ENCODE data around the gene PARD3.

The PARD3 gene

DNA sequence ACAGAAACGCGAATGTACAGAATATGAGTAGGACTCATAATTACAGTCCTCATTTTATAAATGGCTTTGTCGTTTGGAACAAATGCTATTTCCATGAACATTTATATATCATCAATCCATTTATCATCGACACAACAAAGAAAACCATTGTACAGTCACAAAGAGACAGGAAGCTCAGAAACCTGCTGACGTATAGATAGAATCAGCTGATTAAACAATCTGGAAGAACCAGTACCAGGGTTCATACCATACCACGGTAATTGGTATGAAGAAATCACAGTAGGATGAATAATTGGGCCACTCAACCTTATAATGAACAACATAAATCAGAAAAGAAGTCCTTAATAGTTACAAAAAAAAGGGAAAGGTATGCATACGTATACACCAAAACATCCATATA lies 295.0 kb downstream of the PARD3 start:
- H3K4me1 Mint-ChIP-seq = no peaks in the 10 kb centered on the region
- H3K27ac Mint-ChIP-seq = no peak overlapping the region
- H3K9me3 Mint-ChIP-seq = peaks cover 3% of the 10 kb centered on the region
- ATAC-seq = no peak
- H3K36me3 Mint-ChIP-seq = no peaks in the 10 kb centered on the region
- DNase-seq (ENCODE audit: low spot score in 2 of 2) = no peak
- H3K4me3 Mint-ChIP-seq = no peak overlapping the region

GRCh38 chr10:34514290-34514689 lies 300.8 kb downstream of the PARD3 start:
- H3K36me3 Mint-ChIP-seq = no peaks in the 10 kb centered on the region
- DNase-seq (ENCODE audit: low spot score in 2 of 2) (no peak), ATAC-seq (no peak)
- H3K9me3 Mint-ChIP-seq = no peaks in the 10 kb centered on the region
- no peak overlapping the region for H3K4me3 Mint-ChIP-seq
- H3K4me1 Mint-ChIP-seq = no peaks in the 10 kb centered on the region
- H3K27ac Mint-ChIP-seq = no peak overlapping the region

DNA sequence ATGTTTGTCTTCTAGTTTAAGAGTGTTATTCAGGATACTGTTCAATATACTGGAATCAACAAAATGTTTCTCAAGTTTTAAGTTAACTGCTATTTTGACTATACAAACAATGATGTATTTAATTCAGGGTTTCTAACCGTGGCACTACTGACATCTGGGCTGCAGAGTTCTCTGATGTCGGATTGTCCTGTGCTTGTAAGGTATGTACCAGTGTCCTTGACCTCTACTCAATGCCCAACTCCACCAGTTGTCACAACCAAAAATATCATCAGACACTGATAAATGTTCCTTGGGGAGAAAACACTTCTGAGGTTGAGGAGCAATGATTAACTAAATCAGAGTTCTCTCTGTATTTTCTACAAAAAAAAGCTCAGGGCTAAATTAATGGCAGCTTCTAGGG lies 301.5 kb downstream of the PARD3 start:
- Mint-ChIP-seq H3K4me1 (no peaks in the 10 kb centered on the region), H3K27ac (no peak overlapping the region), H3K36me3 (no peaks in the 10 kb centered on the region), H3K9me3 (no peaks in the 10 kb centered on the region), H3K4me3 (no peak overlapping the region)
- ATAC-seq (no peak), DNase-seq (ENCODE audit: low spot score in 2 of 2) (no peak)

DNA sequence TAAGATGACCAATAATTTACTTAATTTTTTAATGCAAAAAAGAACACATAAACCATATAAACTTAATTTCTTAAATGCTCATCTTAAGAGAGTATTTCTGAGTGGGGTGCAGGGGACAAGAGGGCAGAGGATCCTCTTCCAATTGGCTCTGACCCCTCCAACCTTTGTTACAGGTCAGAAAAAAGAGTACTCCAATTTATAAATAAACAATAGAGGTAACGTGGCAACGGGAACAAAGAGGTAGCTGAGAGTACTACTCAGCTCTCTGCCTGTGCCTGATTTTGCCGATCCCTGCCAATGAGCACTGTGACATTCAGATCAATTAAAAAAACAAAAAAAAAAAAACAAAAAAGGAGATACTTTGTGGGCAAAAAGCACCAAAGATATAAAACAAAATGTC lies 307.9 kb downstream of the PARD3 start:
- no peaks in the 10 kb centered on the region for H3K4me1 Mint-ChIP-seq
- no peak for ATAC-seq

DNA sequence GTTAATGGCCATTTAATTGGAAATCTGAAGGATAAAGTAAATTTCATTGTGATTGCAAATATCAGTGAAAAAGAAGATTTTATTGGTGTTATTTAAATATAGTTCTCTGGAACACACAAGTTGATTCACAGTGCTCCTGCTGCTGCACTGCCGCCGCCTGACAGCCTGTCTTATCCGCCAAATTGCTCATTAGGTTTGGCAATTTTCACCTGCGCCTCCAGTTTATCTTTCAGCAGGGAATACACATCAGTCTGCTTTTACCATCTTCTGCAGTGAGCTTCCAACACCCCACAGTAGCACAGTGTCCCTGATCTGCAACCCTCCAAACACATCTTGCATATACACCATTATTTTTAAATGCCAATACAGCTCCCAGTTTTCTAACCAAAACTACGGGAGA lies 308.3 kb downstream of the PARD3 start:
- Mint-ChIP-seq H3K4me3 (no peak overlapping the region), H3K27ac (no peak overlapping the region), H3K9me3 (no peaks in the 10 kb centered on the region), H3K36me3 (no peaks in the 10 kb centered on the region), H3K4me1 (no peaks in the 10 kb centered on the region)
- ATAC-seq = no peak
- no peak for DNase-seq (ENCODE audit: low spot score in 2 of 2)

More for the DNA sequence above, 307.9 kb downstream of the PARD3 start:
- DNase-seq (ENCODE audit: low spot score in 2 of 2) = no peak
- Mint-ChIP-seq H3K9me3 (no peaks in the 10 kb centered on the region), H3K27ac (no peak overlapping the region), H3K36me3 (no peaks in the 10 kb centered on the region), H3K4me3 (no peak overlapping the region)

DNA sequence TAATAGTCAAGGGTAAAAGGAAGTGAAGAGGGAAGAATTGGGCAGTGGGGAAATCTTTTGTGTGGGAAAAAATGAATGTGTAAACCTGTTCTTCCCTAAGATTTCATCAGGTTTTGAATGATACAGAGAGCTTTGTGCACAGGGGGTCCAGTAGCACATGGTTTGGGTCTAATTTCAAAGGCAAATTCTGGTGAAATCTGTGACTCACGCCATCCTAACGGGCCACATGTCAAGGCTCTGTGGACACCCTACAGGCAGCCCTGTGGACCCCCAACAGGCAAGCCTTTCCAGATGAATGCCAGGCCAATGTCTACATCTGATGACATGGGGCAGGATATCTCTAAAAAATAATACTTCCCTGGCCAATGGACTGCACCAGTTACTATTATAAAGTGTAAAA lies 309.8 kb downstream of the PARD3 start:
- no peak for ATAC-seq

DNA sequence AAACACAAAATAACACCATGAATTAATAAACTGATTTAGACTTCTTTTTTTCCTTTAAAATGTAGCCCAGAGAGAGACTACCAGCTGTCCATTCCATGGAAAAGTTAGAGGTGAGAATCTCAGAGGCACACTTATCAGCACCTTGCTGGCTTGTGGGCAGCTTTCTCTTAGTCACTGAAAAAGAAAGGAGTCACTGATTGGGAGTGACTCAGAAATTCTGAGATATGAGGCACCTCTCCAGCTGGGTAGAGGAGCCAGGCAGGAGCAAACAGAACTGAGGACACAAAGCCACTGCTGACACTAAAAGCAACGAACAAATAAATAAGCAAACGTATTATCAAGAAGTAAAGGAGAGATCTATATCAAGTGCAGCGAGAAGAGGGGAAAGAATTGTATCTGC lies 310.6 kb downstream of the PARD3 start:
- Mint-ChIP-seq H3K36me3 (no peaks in the 10 kb centered on the region), H3K4me1 (no peaks in the 10 kb centered on the region), H3K27ac (no peak overlapping the region), H3K4me3 (no peak overlapping the region), H3K9me3 (no peaks in the 10 kb centered on the region)
- DNase-seq (ENCODE audit: low spot score in 2 of 2) (no peak), ATAC-seq (no peak)

More for the DNA sequence above, 309.8 kb downstream of the PARD3 start:
- H3K4me3 Mint-ChIP-seq = no peak overlapping the region
- H3K27ac Mint-ChIP-seq = no peak overlapping the region
- H3K4me1 Mint-ChIP-seq = no peaks in the 10 kb centered on the region
- no peaks in the 10 kb centered on the region for H3K9me3 Mint-ChIP-seq
- no peak for DNase-seq (ENCODE audit: low spot score in 2 of 2)
- no peaks in the 10 kb centered on the region for H3K36me3 Mint-ChIP-seq

DNA sequence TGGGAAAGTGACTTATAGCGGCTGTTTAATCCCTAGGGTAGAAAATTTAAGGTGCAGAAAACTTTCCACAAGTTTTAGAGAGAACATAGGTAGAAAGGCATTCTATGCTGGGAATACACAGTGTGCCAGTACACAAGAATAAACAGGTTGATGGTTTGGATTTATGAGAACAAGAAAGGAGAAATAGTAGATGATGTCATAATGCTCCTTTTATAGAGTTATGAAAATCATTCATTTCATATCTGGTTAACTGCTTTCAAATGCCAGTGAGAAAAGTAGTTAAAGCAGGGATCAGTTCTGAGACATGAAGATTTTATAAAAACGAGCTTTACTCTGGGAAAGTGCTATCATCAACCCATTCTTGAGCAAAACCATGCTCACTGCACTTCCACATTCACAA lies 311.4 kb downstream of the PARD3 start:
- Mint-ChIP-seq H3K9me3 (no peaks in the 10 kb centered on the region), H3K36me3 (no peaks in the 10 kb centered on the region), H3K27ac (no peak overlapping the region), H3K4me1 (no peaks in the 10 kb centered on the region), H3K4me3 (no peak overlapping the region)
- DNase-seq (ENCODE audit: low spot score in 2 of 2) (no peak), ATAC-seq (no peak)

GRCh38 chr10:34499612-34500279 lies 315.4 kb downstream of the PARD3 start:
- H3K4me1 Mint-ChIP-seq = no peaks in the 10 kb centered on the region
- DNase-seq (ENCODE audit: low spot score in 2 of 2) = no peak
- no peaks in the 10 kb centered on the region for H3K36me3 Mint-ChIP-seq
- ATAC-seq = no peak
- H3K4me3 Mint-ChIP-seq = no peak overlapping the region
- H3K9me3 Mint-ChIP-seq = no peaks in the 10 kb centered on the region
- H3K27ac Mint-ChIP-seq = no peak overlapping the region

DNA sequence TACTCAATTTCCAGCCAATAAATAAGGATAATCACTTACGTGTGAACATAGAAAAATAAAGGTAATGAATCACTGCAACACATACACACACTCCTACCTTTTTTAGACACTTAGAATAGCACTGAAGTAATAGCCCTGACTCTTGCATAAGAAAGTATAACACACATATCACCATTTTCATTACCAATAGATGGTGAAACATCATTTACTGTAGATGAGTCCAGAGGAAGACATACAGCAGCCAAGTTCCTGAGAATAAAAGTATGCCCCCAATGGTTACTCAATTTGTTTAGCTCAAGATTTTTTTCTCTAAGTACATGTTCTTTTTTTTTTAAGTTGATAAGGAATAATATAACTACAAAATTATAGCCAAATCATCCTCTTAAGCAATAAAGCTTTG lies 316.3 kb downstream of the PARD3 start:
- ATAC-seq (no peak), DNase-seq (ENCODE audit: low spot score in 2 of 2) (no peak)
- no peaks in the 10 kb centered on the region for H3K4me1 Mint-ChIP-seq
- no peaks in the 10 kb centered on the region for H3K36me3 Mint-ChIP-seq
- H3K9me3 Mint-ChIP-seq = peaks cover 3% of the 10 kb centered on the region
- no peak overlapping the region for H3K27ac Mint-ChIP-seq
- no peak overlapping the region for H3K4me3 Mint-ChIP-seq

- Mint-ChIP-seq H3K36me3 (no peaks in the 10 kb centered on the region), H3K4me1 (no peaks in the 10 kb centered on the region), H3K27ac (no peak overlapping the region), H3K9me3 (peaks cover 3% of the 10 kb centered on the region), H3K4me3 (no peak overlapping the region)
- ATAC-seq = no peak
- DNase-seq (ENCODE audit: low spot score in 2 of 2) = no peak
Measured at GRCh38 chr10:34495938-34496337, 319.2 kb downstream of the PARD3 start.

GRCh38 chr10:34494012-34494411 lies 321.1 kb downstream of the PARD3 start:
- H3K36me3 Mint-ChIP-seq = no peaks in the 10 kb centered on the region
- no peak for ATAC-seq
- H3K9me3 Mint-ChIP-seq = peaks cover 3% of the 10 kb centered on the region
- no peak overlapping the region for H3K4me3 Mint-ChIP-seq
- H3K27ac Mint-ChIP-seq = no peak overlapping the region
- H3K4me1 Mint-ChIP-seq = no peaks in the 10 kb centered on the region
- DNase-seq (ENCODE audit: low spot score in 2 of 2) = no peak

- no peak for ATAC-seq
Measured at GRCh38 chr10:34492081-34492480, 323.0 kb downstream of the PARD3 start.

GRCh38 chr10:34491678-34492077 lies 323.4 kb downstream of the PARD3 start:
- Mint-ChIP-seq H3K4me1 (no peaks in the 10 kb centered on the region), H3K27ac (no peak overlapping the region)
- DNase-seq (ENCODE audit: low spot score in 2 of 2) = no peak

More at GRCh38 chr10:34492081-34492480, 323.0 kb downstream of the PARD3 start:
- no peak overlapping the region for H3K4me3 Mint-ChIP-seq
- DNase-seq (ENCODE audit: low spot score in 2 of 2) = no peak
- no peaks in the 10 kb centered on the region for H3K4me1 Mint-ChIP-seq
- no peaks in the 10 kb centered on the region for H3K36me3 Mint-ChIP-seq
- peaks cover 3% of the 10 kb centered on the region for H3K9me3 Mint-ChIP-seq
- no peak overlapping the region for H3K27ac Mint-ChIP-seq

DNA sequence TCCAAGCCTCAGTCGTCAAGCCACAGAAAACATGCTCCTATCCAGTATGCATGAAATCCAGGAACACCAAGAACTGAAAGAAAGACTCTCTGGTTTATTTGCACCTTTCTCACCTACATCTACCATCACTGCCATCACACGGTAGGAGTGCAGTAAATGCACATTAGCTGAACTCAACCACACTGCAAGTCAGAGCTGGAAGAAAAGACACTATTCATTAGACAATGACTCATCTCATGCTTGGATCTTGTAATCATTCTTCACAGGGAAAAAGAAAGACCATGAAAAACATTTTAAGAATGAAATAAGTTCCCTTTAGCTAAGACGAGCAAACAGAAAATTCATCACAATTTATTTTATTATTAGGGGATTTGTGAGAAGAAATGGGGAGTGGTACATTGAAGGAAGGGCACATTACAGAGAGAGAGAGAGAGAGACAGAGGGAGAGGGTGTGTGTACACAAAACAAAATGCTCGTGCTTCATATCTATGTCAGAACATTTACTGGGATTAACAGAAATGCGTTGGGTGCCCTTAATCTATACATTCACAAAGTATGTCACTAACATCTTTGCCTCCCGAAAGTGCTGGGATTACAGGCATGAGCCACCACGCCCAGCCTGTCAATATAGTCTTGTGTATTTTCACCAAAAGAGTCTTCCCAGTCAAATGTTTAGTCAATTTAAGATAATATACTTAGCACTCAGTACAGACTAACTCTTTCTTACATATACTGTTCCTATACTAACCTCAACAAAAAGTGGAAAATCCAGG lies 324.9 kb downstream of the PARD3 start:
- H3K4me3 Mint-ChIP-seq = no peak overlapping the region
- peaks cover 3% of the 10 kb centered on the region for H3K9me3 Mint-ChIP-seq
- DNase-seq (ENCODE audit: low spot score in 2 of 2) (no peak), ATAC-seq (no peak)
- H3K4me1 Mint-ChIP-seq = no peaks in the 10 kb centered on the region
- H3K27ac Mint-ChIP-seq = no peak overlapping the region
- no peaks in the 10 kb centered on the region for H3K36me3 Mint-ChIP-seq

More at GRCh38 chr10:34491678-34492077, 323.4 kb downstream of the PARD3 start:
- no peak for ATAC-seq
- Mint-ChIP-seq H3K36me3 (no peaks in the 10 kb centered on the region), H3K9me3 (peaks cover 3% of the 10 kb centered on the region), H3K4me3 (no peak overlapping the region)

- Mint-ChIP-seq H3K9me3 (peaks cover 3% of the 10 kb centered on the region), H3K4me1 (no peaks in the 10 kb centered on the region), H3K36me3 (no peaks in the 10 kb centered on the region), H3K27ac (no peak overlapping the region), H3K4me3 (no peak overlapping the region)
- DNase-seq (ENCODE audit: low spot score in 2 of 2) (no peak), ATAC-seq (no peak)
Measured at GRCh38 chr10:34489411-34489810, 325.7 kb downstream of the PARD3 start.

Measured in stimulated activated effector memory CD8-positive, alpha-beta T cell treated with anti-CD3 and anti-CD28 coated beads, Interleukin-12 subunit alpha, Interleukin-12 subunit beta, amount 100 ng/mL, for 72 hours (primary cell).